IPS DF 4.7 (cell line): ENCODE data around the gene GUCA2B.

ENCODE experiments used
- DNase-seq: peaks from one replicate; pipeline ENCODE4 v3.0.0-alpha.2; 2013; ENCODE audit warnings: low spot score; ENCODE audit errors: extremely low read depth

Gene GUCA2B

GRCh38 chr1:42184616-42185015 is 31.4 kb downstream of the GUCA2B start:
- no peak for DNase-seq

DNA sequence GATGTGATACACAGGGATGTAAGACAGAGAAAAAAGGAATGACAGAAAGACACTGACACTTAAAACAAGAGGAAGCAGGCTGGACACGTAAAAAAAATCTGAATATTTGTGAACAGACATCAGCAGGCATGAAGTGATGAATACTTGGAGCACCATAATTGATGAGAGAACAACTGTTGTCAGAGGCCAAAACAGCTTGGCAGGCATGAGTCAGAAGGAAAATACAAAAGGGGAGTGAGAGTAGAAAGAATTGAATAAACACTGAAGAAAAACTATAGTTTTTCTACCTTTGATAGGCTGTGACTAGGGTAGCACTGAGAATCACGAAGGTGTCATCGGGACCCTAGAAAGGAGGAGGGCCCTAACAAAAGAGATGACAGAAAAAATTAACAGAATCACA is 32.9 kb downstream of the GUCA2B start:
- no peak for DNase-seq

GRCh38 chr1:42189931-42190853 is 37.0 kb downstream of the GUCA2B start:
- no peak for DNase-seq

GRCh38 chr1:42191319-42191718 is 38.1 kb downstream of the GUCA2B start:
- no peak for DNase-seq

DNA sequence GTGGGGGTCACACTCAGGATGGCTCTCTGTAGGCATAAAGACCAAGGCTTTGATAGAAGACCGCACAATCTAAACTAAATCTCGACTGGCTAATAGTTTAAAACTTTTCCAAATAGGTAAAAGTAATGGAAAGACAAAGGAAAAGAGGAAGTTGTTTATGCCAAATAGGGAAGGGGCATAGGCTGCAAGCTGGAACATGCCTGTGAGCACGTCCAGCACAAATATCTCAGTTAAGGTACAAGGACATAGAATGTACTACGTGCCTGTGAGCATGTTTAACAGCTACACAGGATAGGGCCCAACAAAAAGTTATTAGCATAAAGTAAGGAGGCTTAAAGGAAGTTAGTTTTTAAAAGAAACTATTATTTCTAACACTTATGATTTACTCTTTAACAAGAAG is 38.9 kb downstream of the GUCA2B start:
- DNase-seq = no peak

DNA sequence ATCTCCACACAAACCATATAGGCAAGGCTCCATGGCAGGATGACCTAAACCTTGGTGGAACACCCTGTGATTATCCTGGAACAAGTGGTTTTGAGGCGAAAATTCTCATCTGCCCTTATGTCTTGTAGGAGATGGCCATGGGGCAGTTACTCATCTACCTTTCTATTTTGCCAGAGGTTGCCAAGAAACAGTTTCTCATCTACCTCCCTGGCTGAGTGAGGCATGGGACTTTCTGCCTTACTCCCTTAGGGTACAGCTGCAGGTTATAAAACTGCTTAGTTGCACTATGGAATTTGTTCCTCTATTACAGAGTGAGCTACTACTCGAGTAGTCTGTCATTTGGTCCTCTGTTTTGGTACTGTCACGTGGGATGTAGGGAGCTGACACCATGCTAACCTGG is 42.6 kb downstream of the GUCA2B start:
- no peak for DNase-seq

GRCh38 chr1:42198251-42198650 is 45.0 kb downstream of the GUCA2B start:
- DNase-seq = no peak

DNA sequence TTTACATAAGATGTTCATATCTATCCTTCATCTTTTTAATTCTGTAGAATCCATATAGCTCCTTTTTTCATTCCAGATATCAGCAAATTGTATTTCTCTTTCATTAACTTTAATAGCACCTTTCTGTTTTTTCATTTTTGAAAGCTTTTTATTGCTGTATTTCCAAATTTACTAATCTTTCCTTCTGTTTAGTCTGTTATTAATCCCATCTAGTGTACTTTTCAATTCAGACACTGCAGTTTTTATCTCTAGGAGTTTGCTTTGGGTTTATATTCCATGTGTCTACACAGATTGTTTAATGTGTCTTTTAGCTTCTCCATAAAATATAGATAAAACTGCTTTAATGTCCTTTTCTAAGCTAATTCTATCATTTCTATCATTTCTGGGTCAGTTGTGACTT is 48.8 kb downstream of the GUCA2B start:
- no peak for DNase-seq
